ENCODE data around the gene SPOCK1.

DNA sequence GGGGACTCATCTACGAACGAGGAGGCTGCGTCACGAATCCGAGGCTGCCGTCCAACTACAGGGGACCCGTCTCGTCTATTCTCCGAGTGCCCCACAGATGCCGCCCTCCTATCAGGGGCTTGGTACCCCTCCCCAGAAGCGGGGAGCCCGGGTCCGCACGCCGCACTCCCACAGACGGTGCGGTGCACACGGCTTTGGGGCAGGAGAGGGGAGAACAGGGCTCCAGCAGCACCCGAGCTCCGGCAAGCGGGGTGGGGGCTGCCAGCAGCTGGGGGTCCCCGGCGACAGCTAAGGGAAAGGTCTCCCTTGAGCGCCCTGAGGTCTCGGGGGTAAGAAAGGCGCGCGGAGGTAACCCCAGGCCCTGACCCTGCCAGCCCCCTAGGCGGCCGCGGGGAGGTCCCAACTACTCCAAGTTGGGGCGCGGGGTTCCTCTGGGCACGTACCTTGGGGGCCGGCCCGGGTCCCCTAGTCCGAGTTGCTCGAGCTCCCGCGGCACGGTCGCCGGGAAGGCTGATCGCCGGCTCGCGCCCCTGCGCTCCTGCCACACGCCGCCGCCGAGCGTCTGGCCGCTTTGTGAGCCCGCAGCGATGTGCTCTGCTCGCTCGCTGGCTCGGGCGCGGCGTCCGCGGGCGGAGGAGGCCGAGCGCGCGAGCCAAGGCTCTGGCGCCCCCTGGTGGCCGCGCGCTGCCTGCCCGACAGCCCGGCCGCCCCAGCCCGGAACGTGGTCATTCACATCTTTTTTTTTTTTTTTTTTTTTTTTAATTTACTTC, at the start of gene SPOCK1:
- no peak for TF ChIP-seq POLR2AphosphoS5 (IDR thresholded peaks at IDR 0.05; ENCODE audit: borderline replicate concordance, low read depth, low read length)
- no peak for TF ChIP-seq EZH2 (IDR thresholded peaks at IDR 0.05)

All from SK-N-MC (cell line).